C4-2B (cell line): ENCODE measurements around the gene CRK.

ENCODE experiments used
- H3K27ac ChIP-seq: fragments of 450-650 bp; 2 replicates; pipeline ENCODE4 v1.5.1; 2017
- ZFX ChIP-seq: fragments of 450-650 bp; IDR thresholded peaks from 2 replicates; pipeline ENCODE4 v1.6.1; 2017
- TF ChIP-seq, protein P1 (sequence below): fragments of 450-650 bp; conservative IDR thresholded peaks from 2 replicates; pipeline ENCODE4 v1.5.1; 2017; ENCODE audit warnings: mild to moderate bottlenecking

CRK gene

GRCh38 chr17:1455797-1456599 lies at the start of gene CRK:
CRK (minus strand) TSS chr17:1456232; CDS start chr17:1456117, 115 bp downstream.
- peak; percentile 84; the same call in 1 of the 2 replicates for TF ChIP-seq ZFX
- TF ChIP-seq, protein P1, sequence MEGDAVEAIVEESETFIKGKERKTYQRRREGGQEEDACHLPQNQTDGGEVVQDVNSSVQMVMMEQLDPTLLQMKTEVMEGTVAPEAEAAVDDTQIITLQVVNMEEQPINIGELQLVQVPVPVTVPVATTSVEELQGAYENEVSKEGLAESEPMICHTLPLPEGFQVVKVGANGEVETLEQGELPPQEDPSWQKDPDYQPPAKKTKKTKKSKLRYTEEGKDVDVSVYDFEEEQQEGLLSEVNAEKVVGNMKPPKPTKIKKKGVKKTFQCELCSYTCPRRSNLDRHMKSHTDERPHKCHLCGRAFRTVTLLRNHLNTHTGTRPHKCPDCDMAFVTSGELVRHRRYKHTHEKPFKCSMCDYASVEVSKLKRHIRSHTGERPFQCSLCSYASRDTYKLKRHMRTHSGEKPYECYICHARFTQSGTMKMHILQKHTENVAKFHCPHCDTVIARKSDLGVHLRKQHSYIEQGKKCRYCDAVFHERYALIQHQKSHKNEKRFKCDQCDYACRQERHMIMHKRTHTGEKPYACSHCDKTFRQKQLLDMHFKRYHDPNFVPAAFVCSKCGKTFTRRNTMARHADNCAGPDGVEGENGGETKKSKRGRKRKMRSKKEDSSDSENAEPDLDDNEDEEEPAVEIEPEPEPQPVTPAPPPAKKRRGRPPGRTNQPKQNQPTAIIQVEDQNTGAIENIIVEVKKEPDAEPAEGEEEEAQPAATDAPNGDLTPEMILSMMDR, result no peak
- peak within 1 kb of the TSS; percentile 97 for H3K27ac ChIP-seq

GRCh38 chr17:1505586-1505985 lies 49.6 kb upstream of the CRK start:
- H3K27ac ChIP-seq, result peak overlapping the region; percentile 60
- no peak for TF ChIP-seq ZFX
- TF ChIP-seq, protein P1, result no peak

- peak overlapping the region; percentile 60 for H3K27ac ChIP-seq
- TF ChIP-seq ZFX, result no peak
- TF ChIP-seq, protein P1, result no peak
These were observed 48.8 kb upstream of the CRK start for GRCh38 chr17:1504866-1505265.

DNA sequence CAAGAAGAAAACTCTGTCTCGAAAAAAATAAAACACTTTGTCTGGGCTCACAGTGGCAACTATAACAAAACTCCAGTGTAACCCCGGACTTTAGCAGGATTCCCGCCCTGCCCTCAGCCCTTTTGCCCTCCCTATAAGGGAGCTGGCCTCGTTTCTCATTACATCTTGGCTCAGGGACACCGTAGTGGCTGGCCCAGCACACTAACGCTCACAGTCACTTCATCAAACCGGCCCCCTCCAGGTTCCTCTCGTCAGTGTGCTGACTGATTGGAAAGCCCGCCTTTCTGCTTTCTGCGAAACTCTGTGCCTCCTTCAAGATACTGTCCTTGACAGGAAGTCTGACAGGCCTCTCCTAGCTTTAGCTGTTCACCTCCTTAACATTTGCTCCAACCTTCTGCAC lies 47.7 kb upstream of the CRK start:
- H3K27ac ChIP-seq, result peak overlapping the region; percentile 60
- no peak for TF ChIP-seq ZFX
- TF ChIP-seq, protein P1, result no peak

DNA sequence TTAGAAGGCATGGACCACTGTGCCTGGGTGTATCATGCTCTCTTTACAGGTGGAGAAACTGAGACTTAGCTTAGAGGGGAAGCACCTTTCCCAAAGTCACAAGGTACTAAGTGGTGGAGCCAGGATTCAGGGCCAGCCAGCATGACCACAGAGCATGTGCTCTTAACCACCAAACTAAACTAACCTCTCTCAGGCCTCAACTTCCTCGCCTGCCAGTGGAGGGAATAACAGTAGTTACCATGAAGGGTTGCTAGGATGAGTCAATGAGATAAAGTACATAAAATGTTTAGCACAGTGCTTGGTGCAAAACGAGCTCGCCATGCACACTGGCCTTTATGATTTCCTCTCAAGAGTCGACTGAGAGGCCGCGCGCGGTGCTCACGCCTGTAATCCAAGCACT lies 42.8 kb upstream of the CRK start:
- H3K27ac ChIP-seq, result no peak overlapping the region
- TF ChIP-seq, protein P1, result no peak
- TF ChIP-seq ZFX, result no peak

GRCh38 chr17:1498233-1498632 lies 42.2 kb upstream of the CRK start:
- TF ChIP-seq, protein P1, result no peak
- no peak for TF ChIP-seq ZFX
- no peak overlapping the region for H3K27ac ChIP-seq

DNA sequence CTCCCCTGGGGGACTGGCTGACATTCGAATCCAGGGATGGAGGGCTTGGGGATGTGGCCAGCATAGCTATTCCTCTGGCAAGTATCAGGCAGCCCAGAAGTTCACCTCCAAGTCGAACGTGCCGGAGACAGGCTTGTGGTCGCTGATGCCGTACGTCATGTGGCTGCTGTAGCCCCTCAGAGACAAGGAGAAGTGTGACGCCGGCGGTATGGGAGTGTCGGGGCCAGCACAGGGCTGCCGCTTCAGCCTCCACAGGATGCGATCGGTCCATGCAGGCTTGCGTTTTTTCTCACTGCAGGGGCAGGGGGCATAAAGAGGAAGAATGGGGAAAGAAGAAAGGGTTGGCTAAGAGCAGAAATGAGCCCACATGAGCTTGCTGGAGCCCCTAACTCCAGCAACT lies 41.8 kb upstream of the CRK start:
- H3K27ac ChIP-seq, result no peak overlapping the region
- TF ChIP-seq ZFX, result no peak
- TF ChIP-seq, protein P1, result no peak
